SK-N-SH (cell line): ENCODE measurements around the gene BARX1. TPM values are rescaled to one million over a fixed set of nuclear protein-coding genes. Genes with fewer than 3 reads are reported as not detected.

Source experiments
- CTCF ChIA-PET: fragments of 300-600, 350-600 bp; formaldehyde crosslinking; extraction: SDS; loops from one replicate; lab custom pipeline; 2021; lab: Yijun Ruan, JAX
- POLR2A ChIA-PET: fragments of 350-600 bp; sonication (Branson Sonifier 250); formaldehyde crosslinking; extraction: SDS; loops from one replicate; lab custom pipeline; 2020; ENCODE audit warnings: antibody characterized with exemption, inconsistent platforms; lab: Yijun Ruan, JAX
- DNase-seq: peaks from one replicate; pipeline ENCODE4 v3.0.0; 2012
- H2AFZ ChIP-seq: fragments of 200-600 bp; sonication (generic); 2 replicates; pipeline ENCODE4 v1.8.1; 2016; ENCODE audit warnings: antibody characterized with exemption, mild to moderate bottlenecking, low read depth
- H3F3A ChIP-seq: fragments of 200-600 bp; sonication (generic); replicated peaks from 2 replicates; pipeline ENCODE3; 2016; ENCODE audit warnings: antibody characterized with exemption, mild to moderate bottlenecking; ENCODE audit not compliant: insufficient read depth
- H3K27ac ChIP-seq, 2 experiments: fragments of 200-500 bp in 1 of 2; fragments of 200-600 bp in 1 of 2; sonication (Bioruptor generic) in 1 of 2; sonication (generic), shearing (Covaris generic) in 1 of 2; 2 replicates each; pipeline versions ENCODE4 v1.5.1 to v1.6.1; 2014 to 2016; ENCODE audit warnings: low read depth in 2 of 2, inconsistent platforms in 1 of 2, low read length in 1 of 2, mild to moderate bottlenecking in 1 of 2, mixed read lengths in 1 of 2
- H3K27me3 ChIP-seq: fragments of 200-600 bp; sonication (generic), shearing (Covaris generic); 2 replicates; pipeline ENCODE4 v1.6.1; 2016; ENCODE audit warnings: mixed run types; ENCODE audit not compliant: insufficient read depth
- H3K36me3 ChIP-seq, 2 experiments: fragments of 200-500 bp in 1 of 2; fragments of 200-600 bp in 1 of 2; sonication (Bioruptor generic) in 1 of 2; sonication (generic) in 1 of 2; replicated peaks in 1 of 2; 2 replicates each; pipeline versions ENCODE3 to v1.5.1; 2014 to 2016; ENCODE audit warnings: low read length in 1 of 2, mild to moderate bottlenecking in 1 of 2; ENCODE audit not compliant: insufficient read depth in 2 of 2, control insufficient read depth in 1 of 2
- H3K4me1 ChIP-seq, 2 experiments: fragments of 200-500 bp in 1 of 2; fragments of 200-600 bp in 1 of 2; sonication (Bioruptor generic) in 1 of 2; sonication (generic), shearing (Covaris generic) in 1 of 2; 2 replicates each; pipeline versions ENCODE4 v1.5.1 to v1.6.1; 2014 to 2016; ENCODE audit warnings: low read depth in 1 of 2, low read length in 1 of 2, mixed run types in 1 of 2; ENCODE audit not compliant: insufficient read depth in 2 of 2, control insufficient read depth in 1 of 2
- H3K4me2 ChIP-seq: fragments of 200-600 bp; sonication (generic), shearing (Covaris generic); 2 replicates; pipeline ENCODE4 v1.6.1; 2017; ENCODE audit warnings: mixed run types
- H3K4me3 ChIP-seq, 2 experiments: fragments of 200-500 bp in 1 of 2; fragments of 200-600 bp in 1 of 2; sonication (Bioruptor generic) in 1 of 2; sonication (generic), shearing (Covaris generic) in 1 of 2; 2 replicates each; pipeline versions ENCODE4 v1.5.1 to v1.8.1; 2014 to 2016; ENCODE audit warnings: low read depth in 2 of 2, inconsistent platforms in 1 of 2, low read length in 1 of 2, mild to moderate bottlenecking in 1 of 2, mixed read lengths in 1 of 2, moderate library complexity in 1 of 2
- H3K79me2 ChIP-seq: fragments of 200-600 bp; sonication (generic); 2 replicates; pipeline ENCODE4 v1.8.1; 2017; ENCODE audit warnings: mild to moderate bottlenecking; ENCODE audit not compliant: insufficient read depth
- H3K9ac ChIP-seq: fragments of 200-600 bp; sonication (generic); 2 replicates; pipeline ENCODE4 v1.6.1; 2017; ENCODE audit warnings: mixed run types
- H3K9me2 ChIP-seq: fragments of 200-600 bp; sonication (generic); 2 replicates; pipeline ENCODE4 v1.6.1; 2017; ENCODE audit warnings: mixed run types
- H3K9me3 ChIP-seq: fragments of 200-600 bp; sonication (generic); 2 replicates; pipeline ENCODE4 v1.6.1; 2017; ENCODE audit warnings: mixed run types, mild to moderate bottlenecking, moderate library complexity
- H4K20me1 ChIP-seq: fragments of 200-600 bp; sonication (generic); 2 replicates; pipeline ENCODE4 v1.6.1; 2017; ENCODE audit warnings: mild to moderate bottlenecking, mixed run types; ENCODE audit not compliant: insufficient read depth
- ELF1 ChIP-seq: IDR thresholded peaks from 2 replicates; pipeline ENCODE4 v1.4.0; 2012
- EZH2phosphoT487 ChIP-seq: fragments of 200-600 bp; sonication (generic); IDR thresholded peaks from 2 replicates; pipeline ENCODE4 v1.6.1; 2017; ENCODE audit warnings: low read depth, mixed run types, mild to moderate bottlenecking, antibody characterized with exemption, moderate library complexity, borderline replicate concordance
- FOXM1 ChIP-seq: IDR thresholded peaks from 2 replicates; pipeline ENCODE4 v1.4.0; 2012; ENCODE audit warnings: low read depth, mild to moderate bottlenecking
- GABPA ChIP-seq: IDR thresholded peaks from 2 replicates; pipeline ENCODE4 v1.4.0; 2012; ENCODE audit warnings: low read depth, mild to moderate bottlenecking
- GATA2 ChIP-seq: sonication (generic); formaldehyde crosslinking; IDR thresholded peaks from 2 replicates; pipeline ENCODE4 v1.5.0; 2020; ENCODE audit warnings: mild to moderate bottlenecking, missing genetic modification reagents
- JUND ChIP-seq: IDR thresholded peaks from 2 replicates; pipeline ENCODE4 v1.4.0; 2012
- NFIC ChIP-seq: IDR thresholded peaks from 2 replicates; pipeline ENCODE4 v1.4.0; 2012; ENCODE audit warnings: borderline replicate concordance
- RAD21 ChIP-seq: IDR thresholded peaks from 2 replicates; pipeline ENCODE4 v1.6.1; 2012; ENCODE audit warnings: mild to moderate bottlenecking, low read length
- RCOR1 ChIP-seq: fragments of 150-350 bp; IDR thresholded peaks from 2 replicates; pipeline ENCODE4 v1.6.1; 2017; ENCODE audit warnings: antibody characterized with exemption, low read length
- SMC3 ChIP-seq: IDR thresholded peaks from 2 replicates; pipeline ENCODE4 v1.6.1; 2012; ENCODE audit warnings: low read depth, low read length, improper control_type of control experiment
- TCF12 ChIP-seq: IDR thresholded peaks from 2 replicates; pipeline ENCODE4 v1.4.0; 2012
- TEAD4 ChIP-seq: IDR thresholded peaks from 2 replicates; pipeline ENCODE4 v1.4.0; 2012; ENCODE audit warnings: mild to moderate bottlenecking, borderline replicate concordance; ENCODE audit not compliant: insufficient read depth
- USF2 ChIP-seq: fragments of 150-350 bp; IDR thresholded peaks from 2 replicates; pipeline ENCODE4 v1.6.1; 2017; ENCODE audit warnings: antibody characterized with exemption, low read length, low read depth, borderline replicate concordance
- YY1 ChIP-seq: IDR thresholded peaks from 2 replicates; pipeline ENCODE4 v1.4.0; 2012; ENCODE audit warnings: low read depth, mild to moderate bottlenecking
- ZBTB33 ChIP-seq: IDR thresholded peaks from 2 replicates; pipeline ENCODE4 v1.4.0; 2012; ENCODE audit warnings: low read depth, borderline replicate concordance
- WGBS: methylation state at CpG from one replicate; pipeline ENCODE4 v1.1.6; 2017; ENCODE audit warnings: low lambda C conversion rate; 5-methylcytosine and 5-hydroxymethylcytosine counted together
- polyA plus RNA-seq, 3 experiments: library from polyadenylated mRNA; depleted of rRNA; stranded (reverse); fragments of >200 nt; gene quantifications; 2 replicates each; pipeline ENCODE4 v1.2.3, GENCODE V29; 2012
- TF ChIP-seq, protein P1 (sequence below): fragments of 150-350 bp; IDR thresholded peaks from 2 replicates; pipeline ENCODE4 v1.6.1; 2016; ENCODE audit warnings: mild to moderate bottlenecking, low read depth, low read length
- TF ChIP-seq, protein P2 (sequence below): IDR thresholded peaks from 2 replicates; pipeline ENCODE4 v1.6.1; 2012; ENCODE audit warnings: mild to moderate bottlenecking, low read depth, low read length, moderate library complexity
- TF ChIP-seq, protein P3 (sequence below): IDR thresholded peaks from 2 replicates; pipeline ENCODE4 v1.4.0; 2012; ENCODE audit warnings: low read depth, borderline replicate concordance
- TF ChIP-seq, protein P4 (sequence below): IDR thresholded peaks from 2 replicates; pipeline ENCODE4; 2012

BARX1 gene
- polyA plus RNA-seq, 1 of the 3 experiments (the other 2 are of a cell fraction) = not detected

- peaks cover 0 to 12% of the 10 kb centered on the region in 2 experiments; a peak in 1 of 4 replicates for H3K4me1 ChIP-seq
- H3K9ac ChIP-seq = no peak overlapping the region
- peaks cover 6% of the 10 kb centered on the region for H3F3A ChIP-seq
- H3K9me3 ChIP-seq = no peaks in the 10 kb centered on the region
- H3K27me3 ChIP-seq = peaks cover 46% of the 10 kb centered on the region
- no peak overlapping the region for H2AFZ ChIP-seq
- H3K36me3 ChIP-seq = no peaks in the 10 kb centered on the region
- no peaks in the 10 kb centered on the region for H3K9me2 ChIP-seq
- no peaks in the 10 kb centered on the region for H4K20me1 ChIP-seq
- no peak overlapping the region for H3K4me3 ChIP-seq
- POLR2A ChIA-PET = no interaction called here
- no peaks in the 10 kb centered on the region for H3K79me2 ChIP-seq
- WGBS = 28% methylated on average over 1 of the region's 1 CpG
- CTCF ChIA-PET = interaction anchor here (0.6 to 8.0 kb wide), 25 partner anchors 11 to 797 kb away, joined by 3 to 126 read pairs (median 4); partner anchors contain the start of genes BARX1 and FAM120A
- no peak for DNase-seq
- no peak overlapping the region for H3K27ac ChIP-seq
- TF ChIP-seq, protein P1, sequence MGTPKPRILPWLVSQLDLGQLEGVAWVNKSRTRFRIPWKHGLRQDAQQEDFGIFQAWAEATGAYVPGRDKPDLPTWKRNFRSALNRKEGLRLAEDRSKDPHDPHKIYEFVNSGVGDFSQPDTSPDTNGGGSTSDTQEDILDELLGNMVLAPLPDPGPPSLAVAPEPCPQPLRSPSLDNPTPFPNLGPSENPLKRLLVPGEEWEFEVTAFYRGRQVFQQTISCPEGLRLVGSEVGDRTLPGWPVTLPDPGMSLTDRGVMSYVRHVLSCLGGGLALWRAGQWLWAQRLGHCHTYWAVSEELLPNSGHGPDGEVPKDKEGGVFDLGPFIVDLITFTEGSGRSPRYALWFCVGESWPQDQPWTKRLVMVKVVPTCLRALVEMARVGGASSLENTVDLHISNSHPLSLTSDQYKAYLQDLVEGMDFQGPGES = no peak
- TF ChIP-seq, protein P2, sequence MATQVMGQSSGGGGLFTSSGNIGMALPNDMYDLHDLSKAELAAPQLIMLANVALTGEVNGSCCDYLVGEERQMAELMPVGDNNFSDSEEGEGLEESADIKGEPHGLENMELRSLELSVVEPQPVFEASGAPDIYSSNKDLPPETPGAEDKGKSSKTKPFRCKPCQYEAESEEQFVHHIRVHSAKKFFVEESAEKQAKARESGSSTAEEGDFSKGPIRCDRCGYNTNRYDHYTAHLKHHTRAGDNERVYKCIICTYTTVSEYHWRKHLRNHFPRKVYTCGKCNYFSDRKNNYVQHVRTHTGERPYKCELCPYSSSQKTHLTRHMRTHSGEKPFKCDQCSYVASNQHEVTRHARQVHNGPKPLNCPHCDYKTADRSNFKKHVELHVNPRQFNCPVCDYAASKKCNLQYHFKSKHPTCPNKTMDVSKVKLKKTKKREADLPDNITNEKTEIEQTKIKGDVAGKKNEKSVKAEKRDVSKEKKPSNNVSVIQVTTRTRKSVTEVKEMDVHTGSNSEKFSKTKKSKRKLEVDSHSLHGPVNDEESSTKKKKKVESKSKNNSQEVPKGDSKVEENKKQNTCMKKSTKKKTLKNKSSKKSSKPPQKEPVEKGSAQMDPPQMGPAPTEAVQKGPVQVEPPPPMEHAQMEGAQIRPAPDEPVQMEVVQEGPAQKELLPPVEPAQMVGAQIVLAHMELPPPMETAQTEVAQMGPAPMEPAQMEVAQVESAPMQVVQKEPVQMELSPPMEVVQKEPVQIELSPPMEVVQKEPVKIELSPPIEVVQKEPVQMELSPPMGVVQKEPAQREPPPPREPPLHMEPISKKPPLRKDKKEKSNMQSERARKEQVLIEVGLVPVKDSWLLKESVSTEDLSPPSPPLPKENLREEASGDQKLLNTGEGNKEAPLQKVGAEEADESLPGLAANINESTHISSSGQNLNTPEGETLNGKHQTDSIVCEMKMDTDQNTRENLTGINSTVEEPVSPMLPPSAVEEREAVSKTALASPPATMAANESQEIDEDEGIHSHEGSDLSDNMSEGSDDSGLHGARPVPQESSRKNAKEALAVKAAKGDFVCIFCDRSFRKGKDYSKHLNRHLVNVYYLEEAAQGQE = no peak
- TF ChIP-seq FOXM1 = no peak
- no peak for TF ChIP-seq TCF12
- no peak for TF ChIP-seq GABPA
- TF ChIP-seq, protein P3, sequence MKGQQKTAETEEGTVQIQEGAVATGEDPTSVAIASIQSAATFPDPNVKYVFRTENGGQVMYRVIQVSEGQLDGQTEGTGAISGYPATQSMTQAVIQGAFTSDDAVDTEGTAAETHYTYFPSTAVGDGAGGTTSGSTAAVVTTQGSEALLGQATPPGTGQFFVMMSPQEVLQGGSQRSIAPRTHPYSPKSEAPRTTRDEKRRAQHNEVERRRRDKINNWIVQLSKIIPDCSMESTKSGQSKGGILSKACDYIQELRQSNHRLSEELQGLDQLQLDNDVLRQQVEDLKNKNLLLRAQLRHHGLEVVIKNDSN = no peak
- TF ChIP-seq USF2 = no peak
- no peak for TF ChIP-seq YY1
- no peak for TF ChIP-seq ELF1
- TF ChIP-seq NFIC = no peak
- no peak for TF ChIP-seq GATA2 (CRISPR knock-in tag)
- TF ChIP-seq EZH2phosphoT487 = no peak
- TF ChIP-seq RCOR1 = no peak
- TF ChIP-seq ZBTB33 = no peak
- TF ChIP-seq, protein P4, sequence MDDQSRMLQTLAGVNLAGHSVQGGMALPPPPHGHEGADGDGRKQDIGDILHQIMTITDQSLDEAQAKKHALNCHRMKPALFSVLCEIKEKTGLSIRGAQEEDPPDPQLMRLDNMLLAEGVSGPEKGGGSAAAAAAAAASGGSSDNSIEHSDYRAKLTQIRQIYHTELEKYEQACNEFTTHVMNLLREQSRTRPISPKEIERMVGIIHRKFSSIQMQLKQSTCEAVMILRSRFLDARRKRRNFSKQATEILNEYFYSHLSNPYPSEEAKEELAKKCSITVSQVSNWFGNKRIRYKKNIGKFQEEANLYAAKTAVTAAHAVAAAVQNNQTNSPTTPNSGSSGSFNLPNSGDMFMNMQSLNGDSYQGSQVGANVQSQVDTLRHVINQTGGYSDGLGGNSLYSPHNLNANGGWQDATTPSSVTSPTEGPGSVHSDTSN = no peak
- TF ChIP-seq TEAD4 = no peak
- no peak for TF ChIP-seq SMC3
- TF ChIP-seq JUND = no peak
- no peak for TF ChIP-seq RAD21
- H3K4me2 ChIP-seq = no peak overlapping the region
Observed at GRCh38 chr9:93962017-93962416, 6.9 kb upstream of the BARX1 start.
